Measurements from ENCODE around the gene NR2C2. TPM values are rescaled to one million over a fixed set of nuclear protein-coding genes. Genes with fewer than 3 reads are reported as not detected.

Gene NR2C2
- total and polyA plus RNA-seq, 9 of the 15 experiments (the other 6 are each of a cell fraction or from before 2014, with no cell fraction given), result 6.1 to 33.0 (median 14.6) TPM

DNA sequence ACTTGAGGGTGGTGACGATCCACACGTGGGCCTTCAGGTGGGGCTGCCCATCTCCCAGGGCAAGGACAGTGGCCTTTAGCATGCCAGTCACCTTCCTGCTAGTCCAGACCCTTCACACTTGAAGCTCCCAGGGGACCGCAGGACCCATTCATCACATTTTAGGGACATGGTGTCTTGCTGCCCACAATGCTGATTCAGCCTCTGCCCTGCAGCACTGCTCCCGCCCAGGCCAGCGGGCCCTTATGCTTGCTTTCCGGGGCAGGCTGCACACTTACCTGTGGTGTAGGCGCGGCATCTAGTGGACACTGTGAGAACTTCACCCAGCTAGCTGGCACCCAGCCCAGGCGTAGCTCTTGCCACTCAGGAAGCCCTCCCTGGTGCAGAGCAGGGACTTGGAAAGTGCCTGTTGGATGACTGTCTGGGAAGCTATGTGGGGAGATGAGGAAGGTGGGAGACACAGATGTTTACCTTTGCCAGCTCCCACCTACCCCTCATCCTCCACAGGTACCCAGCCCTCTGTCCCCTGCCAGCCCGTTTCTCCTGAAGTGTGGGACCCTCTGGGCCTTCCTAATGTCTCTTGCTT, 26.3 kb upstream of the NR2C2 start (continued):
- TF ChIP-seq, protein P1, sequence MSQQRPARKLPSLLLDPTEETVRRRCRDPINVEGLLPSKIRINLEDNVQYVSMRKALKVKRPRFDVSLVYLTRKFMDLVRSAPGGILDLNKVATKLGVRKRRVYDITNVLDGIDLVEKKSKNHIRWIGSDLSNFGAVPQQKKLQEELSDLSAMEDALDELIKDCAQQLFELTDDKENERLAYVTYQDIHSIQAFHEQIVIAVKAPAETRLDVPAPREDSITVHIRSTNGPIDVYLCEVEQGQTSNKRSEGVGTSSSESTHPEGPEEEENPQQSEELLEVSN (IDR thresholded peaks at IDR 0.05; ENCODE audit: borderline replicate concordance in 1 of 2, extremely low read depth in 1 of 2, insufficient read depth in 1 of 2, insufficient read length in 1 of 2, low read depth in 1 of 2, low read length in 1 of 2, poor library complexity in 1 of 2, severe bottlenecking in 1 of 2), result no peak
- TF ChIP-seq, protein P2, sequence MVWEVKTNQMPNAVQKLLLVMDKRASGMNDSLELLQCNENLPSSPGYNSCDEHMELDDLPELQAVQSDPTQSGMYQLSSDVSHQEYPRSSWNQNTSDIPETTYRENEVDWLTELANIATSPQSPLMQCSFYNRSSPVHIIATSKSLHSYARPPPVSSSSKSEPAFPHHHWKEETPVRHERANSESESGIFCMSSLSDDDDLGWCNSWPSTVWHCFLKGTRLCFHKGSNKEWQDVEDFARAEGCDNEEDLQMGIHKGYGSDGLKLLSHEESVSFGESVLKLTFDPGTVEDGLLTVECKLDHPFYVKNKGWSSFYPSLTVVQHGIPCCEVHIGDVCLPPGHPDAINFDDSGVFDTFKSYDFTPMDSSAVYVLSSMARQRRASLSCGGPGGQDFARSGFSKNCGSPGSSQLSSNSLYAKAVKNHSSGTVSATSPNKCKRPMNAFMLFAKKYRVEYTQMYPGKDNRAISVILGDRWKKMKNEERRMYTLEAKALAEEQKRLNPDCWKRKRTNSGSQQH (CRISPR knock-in tag; IDR thresholded peaks at IDR 0.05), result no peak
- TF ChIP-seq ADNP (tag; IDR thresholded peaks at IDR 0.05) (no peak), PRPF4 (IDR thresholded peaks at IDR 0.05; ENCODE audit: insufficient read depth, low read depth, low read length, poor library complexity, severe bottlenecking) (no peak), ZNF311 (CRISPR knock-in tag; IDR thresholded peaks at IDR 0.05) (no peak), WHSC1 (IDR thresholded peaks at IDR 0.05; ENCODE audit: low read length) (no peak), OTX1 (CRISPR knock-in tag; IDR thresholded peaks at IDR 0.05) (no peak), NFIC (IDR thresholded peaks at IDR 0.05) (peak; percentile 99), MAFG (tag; conservative IDR thresholded peaks at IDR 0.05) (peak; percentile 60), CC2D1A (IDR thresholded peaks at IDR 0.05) (peak; percentile 62; the same call in 1 of the 2 replicates), STAG1 (CRISPR knock-in tag; IDR thresholded peaks at IDR 0.05; ENCODE audit: borderline replicate concordance) (peak; percentile 98), MITF (IDR thresholded peaks at IDR 0.05) (no peak), SRSF9 (IDR thresholded peaks at IDR 0.05; ENCODE audit: borderline replicate concordance, low read depth, low read length) (no peak), RBM39 (optimal IDR thresholded peaks at IDR 0.05; ENCODE audit: low read depth, low read length) (no peak), EZH2 (IDR thresholded peaks at IDR 0.05; ENCODE audit: borderline replicate concordance, low read depth, low read length) (no peak), SMAD2 (IDR thresholded peaks at IDR 0.05; ENCODE audit: low read depth, low read length) (no peak), SMAD3 (CRISPR knock-in tag; conservative IDR thresholded peaks at IDR 0.05) (no peak), SOX6 (IDR thresholded peaks at IDR 0.05) (no peak), THAP12 (CRISPR knock-in tag; IDR thresholded peaks at IDR 0.05) (no peak), CREM (IDR thresholded peaks at IDR 0.05; ENCODE audit: low read depth) (0 out of 2 replicates have a peak, but pooled peaks have one; percentile 20)
- TF ChIP-seq, protein P3, sequence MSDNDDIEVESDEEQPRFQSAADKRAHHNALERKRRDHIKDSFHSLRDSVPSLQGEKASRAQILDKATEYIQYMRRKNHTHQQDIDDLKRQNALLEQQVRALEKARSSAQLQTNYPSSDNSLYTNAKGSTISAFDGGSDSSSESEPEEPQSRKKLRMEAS (CRISPR knock-in tag; IDR thresholded peaks at IDR 0.05), result 0 out of 2 replicates have a peak, but pooled peaks have one; percentile 30
- TF ChIP-seq, protein P4, sequence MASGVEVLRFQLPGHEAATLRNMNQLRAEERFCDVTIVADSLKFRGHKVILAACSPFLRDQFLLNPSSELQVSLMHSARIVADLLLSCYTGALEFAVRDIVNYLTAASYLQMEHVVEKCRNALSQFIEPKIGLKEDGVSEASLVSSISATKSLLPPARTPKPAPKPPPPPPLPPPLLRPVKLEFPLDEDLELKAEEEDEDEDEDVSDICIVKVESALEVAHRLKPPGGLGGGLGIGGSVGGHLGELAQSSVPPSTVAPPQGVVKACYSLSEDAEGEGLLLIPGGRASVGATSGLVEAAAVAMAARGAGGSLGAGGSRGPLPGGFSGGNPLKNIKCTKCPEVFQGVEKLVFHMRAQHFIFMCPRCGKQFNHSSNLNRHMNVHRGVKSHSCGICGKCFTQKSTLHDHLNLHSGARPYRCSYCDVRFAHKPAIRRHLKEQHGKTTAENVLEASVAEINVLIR (CRISPR knock-in tag; IDR thresholded peaks at IDR 0.05), result no peak
